ENCODE measurements around the gene SYNPO.

SYNPO gene

GRCh38 chr5:150640311-150641005 lies at the start of gene SYNPO:
Gene SYNPO (plus strand): TSS chr5:150640660. CDS start chr5:150648276, 7,616 bp downstream.
- peak; percentile 79 for DNase-seq (ENCODE audit: low read depth, low spot score)
- ChIA-PET CTCF (interaction anchor here (0.9 to 8.4 kb wide), 5 partner anchors 13 to 190 kb away, joined by 3 to 111 read pairs (median 3); no protein-coding TSS in a partner anchor), POLR2A (interaction anchor here (0.8 to 1.1 kb wide), 5 partner anchors 11 to 191 kb away, joined by 3 to 4 read pairs (median 3); partner anchors contain the start of genes RBM22 and RPS14)
- TF ChIP-seq CTCF (IDR thresholded peaks at IDR 0.05; ENCODE audit: insufficient read depth, low read length, missing control alignments) = no peak
- peak within 1 kb of the TSS; percentile 76 for H3K4me3 ChIP-seq (ENCODE audit: low read depth, low read length)

- no peak overlapping the region for H3K4me3 ChIP-seq (ENCODE audit: low read depth, low read length)
- ChIA-PET POLR2A (interaction anchor here (1.0 kb wide), 1 partner anchor 9 kb away, joined by 3 read pairs; no protein-coding TSS in a partner anchor), CTCF (interaction anchor here (1.2 to 2.2 kb wide), 3 partner anchors 8 to 65 kb away, joined by 3 to 5 read pairs (median 5); no protein-coding TSS in a partner anchor)
- TF ChIP-seq CTCF (IDR thresholded peaks at IDR 0.05; ENCODE audit: insufficient read depth, low read length, missing control alignments) = no peak
- no peak for DNase-seq (ENCODE audit: low read depth, low spot score)
These were observed 49.3 kb upstream of the SYNPO start for GRCh38 chr5:150590979-150591695.

- DNase-seq (ENCODE audit: low read depth, low spot score) = no peak
- no peak overlapping the region for H3K4me3 ChIP-seq (ENCODE audit: low read depth, low read length)
- ChIA-PET CTCF (interaction anchor here (1.2 kb wide), 1 partner anchor 12 kb away, joined by 3 read pairs; no protein-coding TSS in a partner anchor), POLR2A (no interaction called here)
- TF ChIP-seq CTCF (IDR thresholded peaks at IDR 0.05; ENCODE audit: insufficient read depth, low read length, missing control alignments) = no peak
These were observed 46.9 kb upstream of the SYNPO start for GRCh38 chr5:150593593-150593992.

GRCh38 chr5:150593996-150594395 lies 46.5 kb upstream of the SYNPO start:
- TF ChIP-seq CTCF (IDR thresholded peaks at IDR 0.05; ENCODE audit: insufficient read depth, low read length, missing control alignments) = no peak
- no peak overlapping the region for H3K4me3 ChIP-seq (ENCODE audit: low read depth, low read length)
- ChIA-PET POLR2A (no interaction called here), CTCF (no interaction called here)
- no peak for DNase-seq (ENCODE audit: low read depth, low spot score)

- ChIA-PET CTCF (no interaction called here), POLR2A (no interaction called here)
- no peak overlapping the region for H3K4me3 ChIP-seq (ENCODE audit: low read depth, low read length)
- DNase-seq (ENCODE audit: low read depth, low spot score) = no peak
- TF ChIP-seq CTCF (IDR thresholded peaks at IDR 0.05; ENCODE audit: insufficient read depth, low read length, missing control alignments) = no peak
These were observed 44.9 kb upstream of the SYNPO start for GRCh38 chr5:150595466-150596031.

- H3K4me3 ChIP-seq (ENCODE audit: low read depth, low read length) = no peak overlapping the region
- DNase-seq (ENCODE audit: low read depth, low spot score) = no peak
- no peak for TF ChIP-seq CTCF (IDR thresholded peaks at IDR 0.05; ENCODE audit: insufficient read depth, low read length, missing control alignments)
- POLR2A ChIA-PET = no interaction called here
- CTCF ChIA-PET = no interaction called here
These were observed 44.1 kb upstream of the SYNPO start for GRCh38 chr5:150596313-150596712.
